ENCODE measurements around the gene NBPF11. TPM values are rescaled to one million over a fixed set of nuclear protein-coding genes. Genes with fewer than 3 reads are reported as not detected.
"Not testable (repeated sequence)": the region's sequence is repeated elsewhere in the genome, so short reads cannot be mapped to it uniquely, and the experiment has no call there.

The NBPF11 gene, protein sequence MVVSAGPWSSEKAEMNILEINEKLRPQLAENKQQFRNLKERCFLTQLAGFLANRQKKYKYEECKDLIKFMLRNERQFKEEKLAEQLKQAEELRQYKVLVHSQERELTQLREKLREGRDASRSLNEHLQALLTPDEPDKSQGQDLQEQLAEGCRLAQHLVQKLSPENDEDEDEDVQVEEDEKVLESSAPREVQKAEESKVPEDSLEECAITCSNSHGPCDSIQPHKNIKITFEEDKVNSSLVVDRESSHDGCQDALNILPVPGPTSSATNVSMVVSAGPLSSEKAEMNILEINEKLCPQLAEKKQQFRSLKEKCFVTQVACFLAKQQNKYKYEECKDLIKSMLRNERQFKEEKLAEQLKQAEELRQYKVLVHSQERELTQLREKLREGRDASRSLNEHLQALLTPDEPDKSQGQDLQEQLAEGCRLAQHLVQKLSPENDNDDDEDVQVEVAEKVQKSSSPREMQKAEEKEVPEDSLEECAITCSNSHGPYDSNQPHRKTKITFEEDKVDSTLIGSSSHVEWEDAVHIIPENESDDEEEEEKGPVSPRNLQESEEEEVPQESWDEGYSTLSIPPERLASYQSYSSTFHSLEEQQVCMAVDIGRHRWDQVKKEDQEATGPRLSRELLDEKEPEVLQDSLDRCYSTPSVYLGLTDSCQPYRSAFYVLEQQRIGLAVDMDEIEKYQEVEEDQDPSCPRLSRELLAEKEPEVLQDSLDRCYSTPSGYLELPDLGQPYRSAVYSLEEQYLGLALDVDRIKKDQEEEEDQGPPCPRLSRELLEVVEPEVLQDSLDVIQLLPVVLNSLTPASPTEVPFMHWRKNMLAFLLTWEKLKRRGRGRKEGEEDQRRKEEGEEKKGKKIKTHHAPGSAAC
- 3.3 and 4.0 TPM in 2 replicates for total RNA-seq (2014; rRNA removed)
- 2.3 TPM for polyA plus RNA-seq (2012)

- DNase-seq (ENCODE audit: low read depth) = peak; percentile 75
Measured at GRCh38 chr1:148151911-148152656, at the start of gene NBPF11. TSS of gene NBPF11 (minus strand) at chr1:148152281. CDS start at chr1:148127003, 25,278 bp downstream.

DNA sequence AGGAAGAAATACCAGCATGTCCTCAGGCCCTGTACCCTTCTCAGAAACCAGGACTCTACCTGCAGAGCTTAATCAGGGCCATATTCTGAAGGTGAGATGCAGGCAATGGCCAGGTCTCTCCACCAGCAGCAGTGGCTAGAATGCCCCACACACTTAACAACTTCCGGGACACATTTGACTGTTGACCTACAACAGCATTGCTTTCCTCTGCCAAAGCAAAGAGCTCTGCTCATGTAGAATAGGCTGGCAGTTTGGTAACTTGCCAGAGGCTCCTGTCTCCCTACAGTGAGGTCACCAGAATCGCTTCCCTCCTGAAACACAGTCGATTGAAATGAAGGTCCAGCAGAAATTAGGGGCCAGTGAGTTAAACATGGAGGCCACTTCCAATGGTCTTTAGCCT is 45.3 kb upstream of the NBPF11 start:
- DNase-seq (ENCODE audit: low read depth) = not testable (repeated sequence)

- not testable (repeated sequence) for DNase-seq (ENCODE audit: low read depth)
Measured at GRCh38 chr1:148196949-148197348, 44.9 kb upstream of the NBPF11 start.

- DNase-seq (ENCODE audit: low read depth) = not testable (repeated sequence)
Measured at GRCh38 chr1:148195115-148195514, 43.0 kb upstream of the NBPF11 start.

- not testable (repeated sequence) for DNase-seq (ENCODE audit: low read depth)
Measured at GRCh38 chr1:148188768-148189167, 36.7 kb upstream of the NBPF11 start.

GRCh38 chr1:148178682-148179081 is 26.6 kb upstream of the NBPF11 start:
- DNase-seq (ENCODE audit: low read depth) = not testable (repeated sequence)

- DNase-seq (ENCODE audit: low read depth) = not testable (repeated sequence)
Measured at GRCh38 chr1:148175414-148175813, 23.3 kb upstream of the NBPF11 start.

DNA sequence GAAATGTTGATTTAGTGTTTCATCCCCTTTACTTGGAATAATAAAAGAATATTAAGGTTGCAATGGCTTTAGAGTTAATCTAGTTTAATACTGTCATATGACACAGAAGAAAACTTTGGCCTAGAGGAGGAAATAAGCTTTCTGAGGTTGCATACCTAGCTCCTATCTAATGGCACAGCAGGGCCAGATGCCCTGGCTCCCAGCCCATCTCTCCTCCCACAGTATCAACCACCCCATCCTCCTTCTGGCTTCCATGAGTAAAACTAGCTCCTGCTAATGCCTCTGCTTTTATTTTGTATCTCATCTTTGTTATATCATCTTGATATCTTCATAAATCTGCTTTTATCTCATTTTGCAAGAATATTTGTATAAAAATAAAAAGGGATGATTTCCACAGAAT is 19.9 kb upstream of the NBPF11 start:
- not testable (repeated sequence) for DNase-seq (ENCODE audit: low read depth)

GRCh38 chr1:148166558-148167492 is 14.7 kb upstream of the NBPF11 start:
- DNase-seq (ENCODE audit: low read depth) = no peak

DNA sequence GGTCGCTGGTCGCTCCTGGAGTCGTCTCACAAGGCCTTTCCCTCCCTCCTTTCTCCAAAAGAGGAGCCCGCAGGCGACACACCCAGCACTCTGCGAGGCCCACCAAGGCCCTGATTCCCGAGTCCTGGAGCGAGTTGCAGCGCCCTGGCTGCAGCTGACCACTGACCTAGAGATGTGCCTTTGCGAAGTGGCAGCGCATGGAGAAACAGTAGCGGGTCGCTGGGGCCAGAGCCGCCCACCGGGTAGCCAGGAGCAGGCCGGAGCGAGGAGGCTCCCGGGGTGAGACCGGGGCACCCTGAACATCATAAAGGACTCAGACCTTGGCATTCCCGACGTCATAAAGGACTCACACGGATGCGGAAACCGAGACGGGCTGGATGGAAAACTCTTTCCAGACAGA is 10.3 kb upstream of the NBPF11 start:
- DNase-seq (ENCODE audit: low read depth) = no peak

DNA sequence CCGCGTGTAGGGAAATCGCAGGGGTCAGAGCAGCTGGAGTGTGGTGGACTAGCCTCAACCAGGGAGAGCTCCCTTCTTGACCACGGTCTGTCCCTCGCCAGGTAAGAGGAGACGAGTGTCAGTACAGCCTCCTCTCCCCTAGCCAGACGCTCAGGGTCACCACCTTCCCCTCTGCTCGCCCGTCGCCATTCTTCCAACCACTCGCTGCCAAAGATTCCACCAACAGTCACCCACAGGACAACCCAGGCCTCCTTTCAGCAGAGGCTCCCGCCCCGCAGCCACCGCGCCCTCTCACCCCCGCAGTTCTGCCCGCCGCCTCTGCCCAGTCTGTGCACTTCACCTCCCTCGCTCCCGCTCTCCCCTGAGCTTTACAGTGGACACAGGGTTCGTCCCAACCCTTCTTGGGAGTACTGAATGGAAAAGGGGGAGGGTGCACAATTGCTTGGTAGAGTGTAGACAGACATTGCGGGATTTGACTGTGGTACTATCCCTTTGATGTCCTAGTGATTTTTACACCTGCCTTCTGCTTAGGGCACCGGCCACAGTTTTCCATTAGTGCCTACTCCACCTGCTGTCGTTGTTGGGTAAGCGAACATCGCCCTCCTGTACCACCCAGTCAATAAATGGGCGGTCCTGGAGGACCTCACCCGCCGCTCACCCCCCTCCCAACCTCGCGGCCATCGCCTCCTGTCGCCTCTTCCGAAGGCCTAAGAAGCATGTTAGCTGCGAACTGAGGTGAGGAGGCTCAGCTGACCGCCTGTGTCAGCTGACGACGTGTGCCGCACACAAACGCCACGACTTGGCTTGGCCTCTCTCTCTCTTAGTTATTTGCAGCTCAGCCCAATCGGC is 9.2 kb upstream of the NBPF11 start:
- DNase-seq (ENCODE audit: low read depth) = no peak

- no peak for DNase-seq (ENCODE audit: low read depth)
Measured at GRCh38 chr1:148160343-148161052, 8.4 kb upstream of the NBPF11 start.

- DNase-seq (ENCODE audit: low read depth) = no peak
Measured at GRCh38 chr1:148160048-148160342, 7.9 kb upstream of the NBPF11 start.

DNA sequence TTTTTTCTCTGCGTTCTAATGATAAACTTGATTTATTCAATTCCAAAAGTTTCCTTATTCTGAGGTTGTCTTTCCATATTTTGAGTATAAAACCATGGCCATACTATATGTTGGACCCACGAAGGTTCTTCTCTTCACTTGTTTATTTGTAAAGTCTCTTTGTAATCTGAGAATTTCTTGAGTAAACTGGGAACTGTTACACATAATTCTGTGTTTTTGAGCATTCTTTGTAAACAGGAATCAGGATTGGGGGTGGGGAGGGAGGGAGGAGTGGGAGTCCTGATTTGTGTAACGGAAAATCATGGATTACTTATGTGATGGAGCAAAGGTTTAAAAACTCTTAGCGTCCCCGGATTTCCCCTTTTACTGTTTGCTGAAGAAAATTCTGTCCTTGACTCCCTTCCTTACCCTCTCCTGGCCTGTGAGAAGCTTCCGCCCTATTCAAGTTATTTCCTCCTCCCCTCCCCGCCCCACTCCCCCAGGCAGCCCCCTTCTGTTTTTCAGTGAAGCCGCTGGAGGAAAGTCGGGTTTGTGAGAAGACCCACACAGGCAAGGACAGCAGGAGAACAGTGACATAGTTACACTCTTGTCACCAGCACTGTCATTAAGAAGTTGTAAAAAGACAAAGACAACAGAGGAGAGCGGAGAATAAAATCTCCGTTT is 6.4 kb upstream of the NBPF11 start:
- no peak for DNase-seq (ENCODE audit: low read depth)

DNA sequence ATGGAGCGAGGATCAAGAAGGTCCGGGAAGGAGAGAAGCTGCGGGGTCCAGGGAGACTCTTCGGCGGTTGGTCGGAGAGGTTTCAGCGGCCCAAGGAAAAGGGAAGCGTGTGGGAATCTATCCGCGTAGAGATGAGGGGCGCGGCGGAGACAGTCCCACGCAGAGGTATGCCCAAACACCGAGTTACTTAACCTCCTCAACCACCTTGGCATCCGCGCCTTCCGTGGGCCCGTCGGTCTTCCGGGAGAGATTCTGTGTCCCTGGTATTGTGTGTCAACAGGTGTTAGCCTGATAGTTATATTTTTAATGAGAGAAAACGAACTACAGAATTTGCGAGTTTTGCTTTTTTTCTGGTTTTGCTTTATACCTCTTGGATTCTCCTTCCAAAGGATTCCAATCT is 5.7 kb upstream of the NBPF11 start:
- DNase-seq (ENCODE audit: low read depth) = not testable (repeated sequence)

DNA sequence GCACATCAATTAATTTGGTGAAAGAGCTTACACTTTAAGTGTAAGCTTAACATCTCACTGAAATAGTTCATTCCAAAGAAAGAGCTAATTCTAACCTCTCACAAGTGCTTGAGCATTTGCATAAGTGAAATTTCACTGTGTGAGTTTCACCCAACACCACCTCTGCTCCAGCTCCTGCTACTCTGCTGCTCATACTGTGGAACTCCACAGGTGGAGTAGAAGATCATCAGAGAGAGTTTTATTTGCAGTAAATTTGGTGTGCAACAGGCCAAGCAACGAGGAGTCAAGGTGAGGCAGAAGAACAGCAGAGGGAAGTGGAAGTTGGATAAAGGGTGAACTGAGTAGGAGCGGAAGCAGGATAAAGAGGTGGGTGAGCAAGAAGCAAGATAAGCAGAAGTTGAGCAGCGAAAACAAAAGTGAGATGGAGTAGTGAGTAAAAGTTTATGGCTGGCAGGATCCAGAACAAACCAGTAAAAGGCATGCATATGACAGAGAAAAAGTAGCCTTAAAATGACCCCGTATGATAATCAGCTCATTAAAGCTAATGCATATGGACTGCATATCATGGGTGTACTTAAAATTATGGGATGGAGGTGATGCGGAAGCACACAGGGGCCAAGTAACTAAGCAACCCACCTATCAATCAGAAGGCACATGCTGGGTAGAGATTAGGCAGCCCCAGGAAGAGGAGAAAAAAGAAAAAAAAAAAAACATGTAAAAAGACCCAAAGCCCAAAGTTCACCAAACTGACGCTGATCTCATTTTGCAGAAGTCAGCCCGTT is 3.6 kb upstream of the NBPF11 start:
- not testable (repeated sequence) for DNase-seq (ENCODE audit: low read depth)

GRCh38 chr1:148152795-148153194 is 714 bp upstream of the NBPF11 start:
- DNase-seq (ENCODE audit: low read depth) = not testable (repeated sequence)

DNA sequence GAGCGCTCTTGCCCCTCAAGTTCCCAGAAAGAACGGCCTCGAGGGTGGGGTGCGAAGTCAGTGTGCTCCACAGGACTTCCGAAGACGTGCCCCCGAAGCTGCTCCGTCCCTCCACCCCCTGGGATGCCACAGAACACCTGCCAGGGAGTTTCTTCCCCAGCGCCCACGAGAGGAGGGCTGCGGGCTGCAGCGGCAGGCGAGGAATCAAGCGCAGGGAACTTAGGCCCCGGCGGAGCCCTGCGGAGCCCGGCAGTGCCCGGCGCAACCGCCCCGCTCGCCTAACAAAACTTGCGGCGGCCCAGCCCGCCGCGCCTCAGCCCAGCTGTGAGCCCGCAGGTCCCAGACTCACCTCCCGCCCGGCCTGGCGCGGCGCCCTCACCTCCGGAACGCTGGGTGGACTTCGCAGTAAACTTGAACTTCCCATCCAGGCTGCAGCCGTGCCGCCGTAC is 686 bp downstream of the NBPF11 start:
- peak; percentile 4 for DNase-seq (ENCODE audit: low read depth)

Data from LHCN-M2 (cell line).